Measurements from ENCODE around the gene PGS1. TPM values are rescaled to one million over a fixed set of nuclear protein-coding genes. Genes with fewer than 3 reads are reported as not detected.

The PGS1 gene
- polyA plus RNA-seq, 3 donors, result 26.0 to 87.1 (median 28.0) TPM

- Histone ChIP-seq H3K9me3 (replicated peaks in 1 of 2; ENCODE audit: control insufficient read depth in 1 of 2, insufficient read depth in 1 of 2, low read length in 2 of 2) (no peaks in the 10 kb centered on the region), H3K27ac (ENCODE audit: low read depth in 1 of 2, low read length in 2 of 2) (no peak overlapping the region), H3K4me1 (ENCODE audit: control insufficient read depth in 1 of 2, insufficient read depth in 2 of 2, low read length in 2 of 2) (peaks cover 23 to 36% of the 10 kb centered on the region in 2 donors), H3K36me3 (replicated peaks in 1 of 2; ENCODE audit: control insufficient read depth in 1 of 2, insufficient read depth in 2 of 2, low read length in 2 of 2) (peaks cover 0 to 15% of the 10 kb centered on the region in 2 donors), H3K9ac (ENCODE audit: insufficient read depth, low read length, poor library complexity, severe bottlenecking) (no peak overlapping the region), H3K27me3 (ENCODE audit: control insufficient read depth in 2 of 2, insufficient read depth in 2 of 2, low read length in 2 of 2) (peaks cover 8 to 42% of the 10 kb centered on the region in 2 donors), H3K4me3 (replicated peaks in 1 of 3; ENCODE audit: low read depth in 2 of 3, low read length in 3 of 3) (no peak overlapping the region), H4K20me1 (ENCODE audit: insufficient read depth, low read length) (peaks cover 22% of the 10 kb centered on the region), H3K4me2 (replicated peaks; ENCODE audit: extremely low read depth, low read length, poor library complexity, severe bottlenecking) (no peak overlapping the region), H3K79me2 (ENCODE audit: insufficient read depth, low read length) (no peaks in the 10 kb centered on the region), H2AFZ (ENCODE audit: insufficient read depth, low read depth, low read length, poor library complexity, severe bottlenecking) (no peak overlapping the region)
- Mint-ChIP-seq H3K27me3 (ENCODE audit: low read depth in 3 of 3) (peaks cover 34 to 61% (median 54%) of the 10 kb centered on the region in 3 donors), H3K27ac (peak overlapping the region in 1 of 7 donors; percentile 21), H3K4me3 (no peak overlapping the region), H3K36me3 (peaks cover 12% of the 10 kb centered on the region in 2 donors), H3K9me3 (peaks cover 0 to 13% (median 11%) of the 10 kb centered on the region in 7 donors), H3K4me1 (peaks cover 30% of the 10 kb centered on the region)
- WGBS (ENCODE audit: insufficient coverage), result 82% methylated on average over 4 of the region's 7 CpGs
- TF ChIP-seq CTCF (IDR thresholded peaks at IDR 0.05), result no peak
- intact Hi-C loops (cut with micrococcal nuclease), result loop anchor here (5.0 kb wide), 4 partner anchors 35 to 75 kb away; no protein-coding TSS in a partner anchor
- DNase-seq, result no peak
These were observed 15.8 kb upstream of the PGS1 start for GRCh38 chr17:78362671-78363070.

- Histone ChIP-seq H3K27ac (ENCODE audit: low read depth in 1 of 2, low read length in 2 of 2) (no peak overlapping the region), H3K4me1 (ENCODE audit: control insufficient read depth in 1 of 2, insufficient read depth in 2 of 2, low read length in 2 of 2) (peaks cover 6 to 16% of the 10 kb centered on the region in 2 donors), H3K4me2 (replicated peaks; ENCODE audit: extremely low read depth, low read length, poor library complexity, severe bottlenecking) (no peak overlapping the region), H3K36me3 (replicated peaks in 1 of 2; ENCODE audit: control insufficient read depth in 1 of 2, insufficient read depth in 2 of 2, low read length in 2 of 2) (no peaks in the 10 kb centered on the region), H3K9me3 (replicated peaks in 1 of 2; ENCODE audit: control insufficient read depth in 1 of 2, insufficient read depth in 1 of 2, low read length in 2 of 2) (no peaks in the 10 kb centered on the region), H3K9ac (ENCODE audit: insufficient read depth, low read length, poor library complexity, severe bottlenecking) (no peak overlapping the region), H3K79me2 (ENCODE audit: insufficient read depth, low read length) (no peaks in the 10 kb centered on the region), H3K27me3 (ENCODE audit: control insufficient read depth in 2 of 2, insufficient read depth in 2 of 2, low read length in 2 of 2) (peaks cover 0 to 26% of the 10 kb centered on the region in 2 donors), H4K20me1 (ENCODE audit: insufficient read depth, low read length) (peaks cover 2% of the 10 kb centered on the region), H3K4me3 (replicated peaks in 1 of 3; ENCODE audit: low read depth in 2 of 3, low read length in 3 of 3) (no peak overlapping the region), H2AFZ (ENCODE audit: insufficient read depth, low read depth, low read length, poor library complexity, severe bottlenecking) (no peak overlapping the region)
- no peak for TF ChIP-seq CTCF (IDR thresholded peaks at IDR 0.05)
- intact Hi-C loops (cut with micrococcal nuclease), result loop anchor here (5.0 kb wide), 4 partner anchors 37 to 77 kb away; no protein-coding TSS in a partner anchor
- H3K4me3 Mint-ChIP-seq, result peak overlapping the region; percentile 13 to 68
- DNase-seq, result peak in 2 of 3 donors; percentile 48 to 82
- no peaks in the 10 kb centered on the region for H3K9me3 Mint-ChIP-seq
- peaks cover 18% of the 10 kb centered on the region for H3K4me1 Mint-ChIP-seq
- no peaks in the 10 kb centered on the region for H3K36me3 Mint-ChIP-seq
- peaks cover 22 to 42% (median 39%) of the 10 kb centered on the region in 3 donors for H3K27me3 Mint-ChIP-seq (ENCODE audit: low read depth in 3 of 3)
- H3K27ac Mint-ChIP-seq, result peak overlapping the region in 1 of 7 donors; percentile 37
- WGBS (ENCODE audit: insufficient coverage), result 15% methylated on average over 22 of the region's 26 CpGs
These were observed 13.8 kb upstream of the PGS1 start for GRCh38 chr17:78364436-78365281.

Measured in CD14-positive monocyte (primary cell).